ENCODE results near the gene SBF1. TPM values are rescaled to one million over a fixed set of nuclear protein-coding genes. Genes with fewer than 3 reads are reported as not detected.
A peak's percentile ranks its signal among the peaks of the same experiment; 100 is the strongest.

Gene SBF1
- total and polyA plus RNA-seq, 2 donors (not counting 1 experiment from before 2014, with no cell fraction given) = 110 to 254 TPM

GRCh38 chr22:50417411-50418210, 57.2 kb downstream of the SBF1 start:
- Histone ChIP-seq H3K27me3 (replicated peaks in 1 of 4; ENCODE audit: control extremely low read depth in 1 of 4, control insufficient read depth in 3 of 4, insufficient read depth in 4 of 4, low read length in 3 of 4) (no peaks in the 10 kb centered on the region), H3K9ac (ENCODE audit: low read length) (no peak overlapping the region), H3K4me1 (ENCODE audit: control insufficient read depth in 2 of 2, insufficient read depth in 2 of 2, low read length in 2 of 2) (no peaks in the 10 kb centered on the region), H2AFZ (ENCODE audit: insufficient read depth, low read depth, low read length, poor library complexity, severe bottlenecking) (no peak overlapping the region), H3K27ac (ENCODE audit: low read length in 2 of 2) (no peak overlapping the region), H3K4me2 (replicated peaks; ENCODE audit: low read depth, low read length, poor library complexity, severe bottlenecking) (no peak overlapping the region), H3K9me3 (ENCODE audit: control extremely low read depth in 1 of 3, control insufficient read depth in 2 of 3, insufficient read depth in 1 of 3, low read length in 2 of 3) (no peaks in the 10 kb centered on the region), H4K20me1 (ENCODE audit: control insufficient read depth, insufficient read depth, low read length, poor library complexity, severe bottlenecking) (no peaks in the 10 kb centered on the region), H3K4me3 (ENCODE audit: control extremely low read depth in 1 of 5, extremely low read depth in 1 of 5, insufficient read depth in 1 of 5, low read depth in 2 of 5, low read length in 4 of 5) (no peak overlapping the region), H3K79me2 (ENCODE audit: control insufficient read depth, insufficient read depth, low read length) (peaks cover 10% of the 10 kb centered on the region), H3K36me3 (replicated peaks in 1 of 2; ENCODE audit: control extremely low read depth in 1 of 2, control insufficient read depth in 1 of 2, extremely low read depth in 1 of 2, insufficient read depth in 2 of 2, low read length in 1 of 2) (peaks cover 6 to 76% of the 10 kb centered on the region in 2 experiments)
- no peaks in the 10 kb centered on the region for H3K27me3 Mint-ChIP-seq
- no peaks in the 10 kb centered on the region for H3K9me3 Mint-ChIP-seq (ENCODE audit: insufficient read depth)
- intact Hi-C loops (cut with micrococcal nuclease) = no loop called here
- DNase-seq = no peak
- WGBS (ENCODE audit: insufficient coverage) = 93% methylated on average over 13 of the region's 13 CpGs
- no peak overlapping the region for H3K27ac Mint-ChIP-seq
- CTCF ChIA-PET = interaction anchor here (0.6 to 0.8 kb wide), 2 partner anchors 9 to 42 kb away, joined by 3 to 6 read pairs; no protein-coding TSS in a partner anchor
- no peaks in the 10 kb centered on the region for H3K4me1 Mint-ChIP-seq
- TF ChIP-seq, protein P1, sequence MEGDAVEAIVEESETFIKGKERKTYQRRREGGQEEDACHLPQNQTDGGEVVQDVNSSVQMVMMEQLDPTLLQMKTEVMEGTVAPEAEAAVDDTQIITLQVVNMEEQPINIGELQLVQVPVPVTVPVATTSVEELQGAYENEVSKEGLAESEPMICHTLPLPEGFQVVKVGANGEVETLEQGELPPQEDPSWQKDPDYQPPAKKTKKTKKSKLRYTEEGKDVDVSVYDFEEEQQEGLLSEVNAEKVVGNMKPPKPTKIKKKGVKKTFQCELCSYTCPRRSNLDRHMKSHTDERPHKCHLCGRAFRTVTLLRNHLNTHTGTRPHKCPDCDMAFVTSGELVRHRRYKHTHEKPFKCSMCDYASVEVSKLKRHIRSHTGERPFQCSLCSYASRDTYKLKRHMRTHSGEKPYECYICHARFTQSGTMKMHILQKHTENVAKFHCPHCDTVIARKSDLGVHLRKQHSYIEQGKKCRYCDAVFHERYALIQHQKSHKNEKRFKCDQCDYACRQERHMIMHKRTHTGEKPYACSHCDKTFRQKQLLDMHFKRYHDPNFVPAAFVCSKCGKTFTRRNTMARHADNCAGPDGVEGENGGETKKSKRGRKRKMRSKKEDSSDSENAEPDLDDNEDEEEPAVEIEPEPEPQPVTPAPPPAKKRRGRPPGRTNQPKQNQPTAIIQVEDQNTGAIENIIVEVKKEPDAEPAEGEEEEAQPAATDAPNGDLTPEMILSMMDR (IDR thresholded peaks at IDR 0.05) = no peak
- no peak for TF ChIP-seq EZH2 (IDR thresholded peaks at IDR 0.05; ENCODE audit: borderline replicate concordance, insufficient read depth, low read depth, low read length, poor library complexity, severe bottlenecking)
- no peak overlapping the region for H3K4me3 Mint-ChIP-seq
- ATAC-seq (ENCODE audit: low read depth) = no peak
- POLR2A ChIA-PET = interaction anchor here (0.7 kb wide), 1 partner anchor 91 kb away, joined by 3 read pairs; no protein-coding TSS in a partner anchor

DNA sequence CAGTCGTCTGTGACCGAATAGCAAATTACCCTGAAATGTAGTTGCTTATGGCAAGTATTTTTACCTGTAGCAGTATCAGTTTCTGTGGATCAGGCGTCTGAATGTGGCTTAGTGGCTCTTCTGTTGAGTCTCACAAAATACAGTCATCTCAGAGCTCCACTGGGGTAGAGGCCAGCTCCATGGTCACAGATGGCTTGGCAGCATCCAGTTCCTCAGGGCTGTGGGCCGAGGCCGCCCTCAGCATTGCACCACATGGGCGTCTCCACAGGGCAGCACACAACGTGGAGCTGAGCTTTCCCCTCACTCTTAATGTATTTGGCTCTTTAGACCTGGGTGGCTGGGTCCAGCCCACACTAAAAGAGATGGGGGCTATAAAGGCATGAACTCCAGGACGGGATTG, 57.8 kb downstream of the SBF1 start:
- CTCF ChIA-PET = no interaction called here
- H3K27me3 Mint-ChIP-seq = no peaks in the 10 kb centered on the region
- H3K4me3 ChIP-seq (ENCODE audit: control extremely low read depth in 1 of 5, extremely low read depth in 1 of 5, insufficient read depth in 1 of 5, low read depth in 2 of 5, low read length in 4 of 5) = no peak overlapping the region
- H3K27ac ChIP-seq (ENCODE audit: low read length in 2 of 2) = no peak overlapping the region
- peak; percentile 4 for DNase-seq
- H2AFZ ChIP-seq (ENCODE audit: insufficient read depth, low read depth, low read length, poor library complexity, severe bottlenecking) = no peak overlapping the region
- no peaks in the 10 kb centered on the region for H4K20me1 ChIP-seq (ENCODE audit: control insufficient read depth, insufficient read depth, low read length, poor library complexity, severe bottlenecking)
- peaks cover 10% of the 10 kb centered on the region for H3K79me2 ChIP-seq (ENCODE audit: control insufficient read depth, insufficient read depth, low read length)
- no peak overlapping the region for H3K27ac Mint-ChIP-seq
- POLR2A ChIA-PET = no interaction called here
- H3K4me3 Mint-ChIP-seq = no peak overlapping the region
- ATAC-seq (ENCODE audit: low read depth) = no peak
- H3K9ac ChIP-seq (ENCODE audit: low read length) = no peak overlapping the region
- TF ChIP-seq, protein P1 (IDR thresholded peaks at IDR 0.05) = no peak
- TF ChIP-seq EZH2 (IDR thresholded peaks at IDR 0.05; ENCODE audit: borderline replicate concordance, insufficient read depth, low read depth, low read length, poor library complexity, severe bottlenecking) = no peak
- H3K27me3 ChIP-seq (replicated peaks in 1 of 4; ENCODE audit: control extremely low read depth in 1 of 4, control insufficient read depth in 3 of 4, insufficient read depth in 4 of 4, low read length in 3 of 4) = no peaks in the 10 kb centered on the region
- no peak overlapping the region for H3K4me2 ChIP-seq (replicated peaks; ENCODE audit: low read depth, low read length, poor library complexity, severe bottlenecking)
- H3K36me3 ChIP-seq (replicated peaks in 1 of 2; ENCODE audit: control extremely low read depth in 1 of 2, control insufficient read depth in 1 of 2, extremely low read depth in 1 of 2, insufficient read depth in 2 of 2, low read length in 1 of 2) = peaks cover 6 to 70% of the 10 kb centered on the region in 2 experiments
- H3K9me3 ChIP-seq (ENCODE audit: control extremely low read depth in 1 of 3, control insufficient read depth in 2 of 3, insufficient read depth in 1 of 3, low read length in 2 of 3) = no peaks in the 10 kb centered on the region
- no peaks in the 10 kb centered on the region for H3K9me3 Mint-ChIP-seq (ENCODE audit: insufficient read depth)
- no peaks in the 10 kb centered on the region for H3K4me1 Mint-ChIP-seq
- WGBS (ENCODE audit: insufficient coverage) = 98% methylated on average over 5 of the region's 8 CpGs
- no peaks in the 10 kb centered on the region for H3K4me1 ChIP-seq (ENCODE audit: control insufficient read depth in 2 of 2, insufficient read depth in 2 of 2, low read length in 2 of 2)
- intact Hi-C loops (cut with micrococcal nuclease) = no loop called here

Data from B cell (primary cell).